Mucosa of gallbladder (tissue), 1 donor: ENCODE data around the gene RPL13. TPM values are rescaled to one million over a fixed set of nuclear protein-coding genes. Genes with fewer than 3 reads are reported as not detected.
"Not testable (repeated sequence)": the region's sequence is repeated elsewhere in the genome, so short reads cannot be mapped to it uniquely, and the experiment has no call there.

Experiments
- DNase-seq: peaks from one replicate; pipeline ENCODE4 v3.0.0-alpha.2; 2020; ENCODE audit warnings: low spot score
- total RNA-seq: library from RNA; stranded (reverse); gene quantifications from one replicate; pipeline ENCODE4 v1.2.1, GENCODE V29; 2021
- donor health status: DM: no; HTN: no; CAD: no.

Gene RPL13
- total RNA-seq, 1 donor from 2014 or later: 1,696 TPM

GRCh38 chr16:89562939-89563338 lies 2.5 kb downstream of the RPL13 start:
- DNase-seq: no peak

GRCh38 chr16:89563639-89564392 lies 3.3 kb downstream of the RPL13 start:
- no peak for DNase-seq

- DNase-seq: no peak
Observed at GRCh38 chr16:89564476-89565255, 4.2 kb downstream of the RPL13 start.

- DNase-seq: no peak
Observed at GRCh38 chr16:89565256-89565505, 4.7 kb downstream of the RPL13 start.

GRCh38 chr16:89565506-89566372 lies 5.3 kb downstream of the RPL13 start:
- peak; percentile 52 for DNase-seq

- no peak for DNase-seq
Observed at GRCh38 chr16:89567656-89568594, 7.4 kb downstream of the RPL13 start.

GRCh38 chr16:89569506-89570341 lies 9.2 kb downstream of the RPL13 start:
- DNase-seq: no peak

- no peak for DNase-seq
Observed at GRCh38 chr16:89570342-89570923, 10.0 kb downstream of the RPL13 start.

GRCh38 chr16:89570983-89571598 lies 10.6 kb downstream of the RPL13 start:
- not testable (repeated sequence) for DNase-seq

GRCh38 chr16:89571636-89572035 lies 11.2 kb downstream of the RPL13 start:
- no peak for DNase-seq

GRCh38 chr16:89572073-89572484 lies 11.6 kb downstream of the RPL13 start:
- DNase-seq: no peak

- no peak for DNase-seq
Observed at GRCh38 chr16:89572485-89573205, 12.2 kb downstream of the RPL13 start.

GRCh38 chr16:89573826-89574680 lies 13.6 kb downstream of the RPL13 start:
- no peak for DNase-seq

GRCh38 chr16:89574681-89575246 lies 14.3 kb downstream of the RPL13 start:
- DNase-seq: peak; percentile 47

- DNase-seq: no peak
Observed at GRCh38 chr16:89575247-89576152, 15.0 kb downstream of the RPL13 start, which contains the start of gene CPNE7. TSS of gene CPNE7 (plus strand) at chr16:89575758. CDS start at chr16:89575898, 140 bp downstream.
